ENCODE measurements around the gene STARD9.

DNA sequence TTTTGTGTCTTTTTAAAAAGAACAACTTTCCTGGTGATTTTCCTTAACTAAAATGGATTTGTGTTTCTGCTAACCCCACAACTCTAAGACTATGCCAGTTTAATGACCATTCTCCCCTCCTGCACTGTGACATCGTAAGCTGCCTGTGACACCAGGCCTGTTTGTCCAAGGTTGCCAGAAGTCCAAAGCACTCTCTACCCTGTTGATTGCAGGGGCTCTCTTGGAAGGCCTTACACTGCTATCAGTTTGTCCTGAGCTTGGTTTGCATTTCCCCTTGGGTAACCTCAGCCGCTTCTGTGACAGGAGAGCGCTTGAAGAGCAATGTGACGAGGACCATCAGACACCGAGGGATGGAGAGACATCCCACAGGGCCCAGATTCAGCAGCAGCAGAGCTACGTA is 105.7 kb downstream of the STARD9 start:
- TF ChIP-seq, protein P1, sequence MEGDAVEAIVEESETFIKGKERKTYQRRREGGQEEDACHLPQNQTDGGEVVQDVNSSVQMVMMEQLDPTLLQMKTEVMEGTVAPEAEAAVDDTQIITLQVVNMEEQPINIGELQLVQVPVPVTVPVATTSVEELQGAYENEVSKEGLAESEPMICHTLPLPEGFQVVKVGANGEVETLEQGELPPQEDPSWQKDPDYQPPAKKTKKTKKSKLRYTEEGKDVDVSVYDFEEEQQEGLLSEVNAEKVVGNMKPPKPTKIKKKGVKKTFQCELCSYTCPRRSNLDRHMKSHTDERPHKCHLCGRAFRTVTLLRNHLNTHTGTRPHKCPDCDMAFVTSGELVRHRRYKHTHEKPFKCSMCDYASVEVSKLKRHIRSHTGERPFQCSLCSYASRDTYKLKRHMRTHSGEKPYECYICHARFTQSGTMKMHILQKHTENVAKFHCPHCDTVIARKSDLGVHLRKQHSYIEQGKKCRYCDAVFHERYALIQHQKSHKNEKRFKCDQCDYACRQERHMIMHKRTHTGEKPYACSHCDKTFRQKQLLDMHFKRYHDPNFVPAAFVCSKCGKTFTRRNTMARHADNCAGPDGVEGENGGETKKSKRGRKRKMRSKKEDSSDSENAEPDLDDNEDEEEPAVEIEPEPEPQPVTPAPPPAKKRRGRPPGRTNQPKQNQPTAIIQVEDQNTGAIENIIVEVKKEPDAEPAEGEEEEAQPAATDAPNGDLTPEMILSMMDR (IDR thresholded peaks at IDR 0.05), result no peak
- no peak for TF ChIP-seq POLR2A (IDR thresholded peaks at IDR 0.05)
- TF ChIP-seq POLR2AphosphoS5 (IDR thresholded peaks at IDR 0.05; ENCODE audit: insufficient read depth in 1 of 2, low read depth in 1 of 2), result no peak
